Activated T-cell treated with anti-CD3 and anti-CD28 coated beads, Interleukin-2, amount 50 U/mL, for 1 hour (primary cell): Measurements from ENCODE around the gene TSPO.

Experiments
- DNase-seq: peaks from one replicate; pipeline ENCODE4 v3.0.0-alpha.2; 2020

Gene TSPO

GRCh38 chr22:43159484-43160178 is 8.3 kb downstream of the TSPO start:
- DNase-seq: no peak

- DNase-seq: no peak
Observed at GRCh38 chr22:43160497-43161126, 9.3 kb downstream of the TSPO start.

GRCh38 chr22:43162412-43163150 is 11.2 kb downstream of the TSPO start:
- DNase-seq: no peak

GRCh38 chr22:43163241-43163795 is 12.0 kb downstream of the TSPO start:
- no peak for DNase-seq

- DNase-seq: no peak
Observed at GRCh38 chr22:43164636-43165035, 13.3 kb downstream of the TSPO start.

GRCh38 chr22:43166132-43166930 is 15.0 kb downstream of the TSPO start:
- no peak for DNase-seq

- no peak for DNase-seq
Observed at GRCh38 chr22:43167001-43167589, 15.7 kb downstream of the TSPO start.

GRCh38 chr22:43168471-43169309 is 17.3 kb downstream of the TSPO start:
- DNase-seq: no peak

- DNase-seq: no peak
Observed at GRCh38 chr22:43169310-43170130, 18.2 kb downstream of the TSPO start.

- no peak for DNase-seq
Observed at GRCh38 chr22:43170131-43170480, 18.7 kb downstream of the TSPO start.

- no peak for DNase-seq
Observed at GRCh38 chr22:43171019-43171491, 19.7 kb downstream of the TSPO start.

GRCh38 chr22:43171607-43172006 is 20.2 kb downstream of the TSPO start:
- DNase-seq: no peak

GRCh38 chr22:43172191-43172590 is 20.8 kb downstream of the TSPO start:
- no peak for DNase-seq

- DNase-seq: no peak
Observed at GRCh38 chr22:43173566-43173965, 22.2 kb downstream of the TSPO start.

- DNase-seq: no peak
Observed at GRCh38 chr22:43173976-43174720, 22.8 kb downstream of the TSPO start.

- DNase-seq: no peak
Observed at GRCh38 chr22:43174941-43175531, 23.7 kb downstream of the TSPO start.

- DNase-seq: no peak
Observed at GRCh38 chr22:43176090-43176489, 24.7 kb downstream of the TSPO start.

- DNase-seq: no peak
Observed at GRCh38 chr22:43177479-43177878, 26.1 kb downstream of the TSPO start.

GRCh38 chr22:43179146-43179910 is 28.0 kb downstream of the TSPO start:
- DNase-seq: no peak
